SJCRH30 (cell line): ENCODE measurements around the gene LOXHD1. TPM values are rescaled to one million over a fixed set of nuclear protein-coding genes. Genes with fewer than 3 reads are reported as not detected.

Experiments used
- DNase-seq, 2 experiments: peaks; one replicate each; pipeline ENCODE4 v3.0.0-alpha.2; 2015 to 2020
- H3K27ac ChIP-seq: fragments of 250-450 bp; sonication (Bioruptor Pico); 2 replicates; pipeline ENCODE4 v1.5.1; 2020; ENCODE audit warnings: mild to moderate bottlenecking, moderate library complexity
- H3K27me3 ChIP-seq: fragments of 250-450 bp; sonication (Bioruptor Pico); 2 replicates; pipeline ENCODE4 v1.5.1; 2020; ENCODE audit warnings: mild to moderate bottlenecking, moderate library complexity
- H3K36me3 ChIP-seq: fragments of 250-450 bp; sonication (Bioruptor Pico); 2 replicates; pipeline ENCODE4 v1.5.1; 2020; ENCODE audit warnings: mild to moderate bottlenecking, moderate library complexity
- H3K4me1 ChIP-seq: fragments of 250-450 bp; sonication (Bioruptor Pico); 2 replicates; pipeline ENCODE4 v1.5.1; 2020; ENCODE audit warnings: mild to moderate bottlenecking, moderate library complexity
- H3K4me3 ChIP-seq: fragments of 250-450 bp; sonication (Bioruptor Pico); 2 replicates; pipeline ENCODE4 v1.5.1; 2020; ENCODE audit warnings: mild to moderate bottlenecking, moderate library complexity
- H3K9me3 ChIP-seq: fragments of 250-450 bp; sonication (Bioruptor Pico); replicated peaks from 2 replicates; pipeline ENCODE4 v1.5.1; 2020; ENCODE audit warnings: mild to moderate bottlenecking, moderate library complexity
- total RNA-seq: library from RNA; depleted of rRNA; stranded (reverse); fragments of >200 nt; shearing (Covaris generic); gene quantifications from 2 replicates; pipeline ENCODE4 v1.2.3, GENCODE V29; 2014

LOXHD1 gene
- total RNA-seq, 1 experiment from 2014 or later: not detected

- H3K9me3 ChIP-seq: no peaks in the 10 kb centered on the region
- no peaks in the 10 kb centered on the region for H3K4me1 ChIP-seq
- no peaks in the 10 kb centered on the region for H3K36me3 ChIP-seq
- DNase-seq: no peak
- H3K27me3 ChIP-seq: no peaks in the 10 kb centered on the region
- H3K4me3 ChIP-seq: no peak overlapping the region
- H3K27ac ChIP-seq: no peak overlapping the region
Measured at GRCh38 chr18:46445522-46446313, 211.3 kb downstream of the LOXHD1 start.

- DNase-seq: no peak
- no peak overlapping the region for H3K27ac ChIP-seq
Measured at GRCh38 chr18:46439037-46439436, 218.0 kb downstream of the LOXHD1 start.

DNA sequence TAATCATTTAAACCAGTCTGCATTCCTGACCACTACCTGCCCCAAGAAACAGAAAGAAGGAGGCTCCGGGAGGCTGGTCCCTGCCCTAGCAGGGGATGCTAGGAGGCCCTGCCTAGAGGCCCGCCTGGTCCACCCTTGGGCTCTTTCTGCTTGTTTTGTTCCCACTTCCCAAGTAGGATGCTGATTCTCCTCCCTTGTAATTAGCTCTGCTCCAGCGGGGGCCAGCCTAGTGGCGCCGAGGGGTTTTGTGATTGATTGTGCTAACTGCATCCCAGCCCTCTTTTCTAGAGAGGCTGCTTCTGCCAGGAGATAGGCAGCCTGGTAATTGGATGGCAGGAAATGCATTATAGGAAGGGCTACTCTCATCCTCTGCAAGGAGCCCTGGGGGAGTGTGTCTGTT lies 220.0 kb downstream of the LOXHD1 start:
- DNase-seq: no peak
- H3K36me3 ChIP-seq: no peaks in the 10 kb centered on the region
- H3K4me3 ChIP-seq: no peak overlapping the region
- H3K4me1 ChIP-seq: no peaks in the 10 kb centered on the region
- H3K9me3 ChIP-seq: no peaks in the 10 kb centered on the region
- H3K27ac ChIP-seq: no peak overlapping the region
- no peaks in the 10 kb centered on the region for H3K27me3 ChIP-seq

More at GRCh38 chr18:46439037-46439436, 218.0 kb downstream of the LOXHD1 start:
- Histone ChIP-seq H3K4me3 (no peak overlapping the region), H3K9me3 (no peaks in the 10 kb centered on the region), H3K36me3 (no peaks in the 10 kb centered on the region), H3K27me3 (no peaks in the 10 kb centered on the region), H3K4me1 (no peaks in the 10 kb centered on the region)

DNA sequence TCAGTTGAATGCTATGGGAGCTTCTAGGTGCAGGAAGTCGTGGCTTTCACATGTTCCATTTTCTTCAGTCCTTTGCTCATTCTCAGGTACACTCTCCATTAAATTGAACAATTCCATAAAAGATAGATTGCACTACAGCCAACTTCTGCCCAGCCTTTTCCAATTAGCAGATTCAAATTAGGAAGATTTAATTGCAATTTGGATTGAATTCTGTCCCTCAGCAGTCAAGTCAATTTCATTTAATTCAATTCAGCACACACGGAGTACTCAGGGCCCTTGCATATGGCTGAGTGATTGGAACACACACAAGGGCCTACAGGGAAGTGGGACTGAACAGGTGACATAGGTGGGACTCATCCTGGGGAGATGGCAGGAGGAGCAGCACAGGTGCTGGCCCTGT lies 220.4 kb downstream of the LOXHD1 start:
- no peak for DNase-seq
- no peak overlapping the region for H3K27ac ChIP-seq
- no peaks in the 10 kb centered on the region for H3K36me3 ChIP-seq
- H3K4me1 ChIP-seq: no peaks in the 10 kb centered on the region
- H3K27me3 ChIP-seq: no peaks in the 10 kb centered on the region
- H3K9me3 ChIP-seq: no peaks in the 10 kb centered on the region
- no peak overlapping the region for H3K4me3 ChIP-seq

- Histone ChIP-seq H3K27me3 (no peaks in the 10 kb centered on the region), H3K4me1 (no peaks in the 10 kb centered on the region), H3K4me3 (no peak overlapping the region), H3K9me3 (no peaks in the 10 kb centered on the region), H3K27ac (no peak overlapping the region), H3K36me3 (no peaks in the 10 kb centered on the region)
- no peak for DNase-seq
Measured at GRCh38 chr18:46435031-46435430, 222.0 kb downstream of the LOXHD1 start.

DNA sequence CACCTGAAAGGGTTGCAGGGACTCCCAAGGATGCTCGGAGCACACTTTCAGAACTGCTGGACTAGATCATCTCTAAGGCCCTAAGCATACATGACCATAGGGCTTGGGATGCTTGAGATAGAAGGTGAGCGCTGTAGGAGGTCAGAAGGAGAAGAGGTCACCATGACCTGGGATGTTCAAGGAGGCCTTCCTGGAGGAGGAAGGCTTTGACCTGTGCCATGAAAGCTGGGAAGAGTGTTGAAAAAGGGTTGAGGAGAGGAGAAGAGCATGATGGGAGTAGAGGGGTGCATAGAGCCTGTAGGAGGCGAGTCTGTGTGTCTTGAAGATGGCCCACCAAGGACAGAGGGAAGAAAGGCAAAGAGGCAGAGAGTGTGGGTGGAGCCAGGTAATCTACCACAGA lies 222.4 kb downstream of the LOXHD1 start:
- no peak for DNase-seq
- Histone ChIP-seq H3K27ac (no peak overlapping the region), H3K36me3 (no peaks in the 10 kb centered on the region), H3K4me3 (no peak overlapping the region), H3K9me3 (no peaks in the 10 kb centered on the region), H3K27me3 (no peaks in the 10 kb centered on the region), H3K4me1 (no peaks in the 10 kb centered on the region)

DNA sequence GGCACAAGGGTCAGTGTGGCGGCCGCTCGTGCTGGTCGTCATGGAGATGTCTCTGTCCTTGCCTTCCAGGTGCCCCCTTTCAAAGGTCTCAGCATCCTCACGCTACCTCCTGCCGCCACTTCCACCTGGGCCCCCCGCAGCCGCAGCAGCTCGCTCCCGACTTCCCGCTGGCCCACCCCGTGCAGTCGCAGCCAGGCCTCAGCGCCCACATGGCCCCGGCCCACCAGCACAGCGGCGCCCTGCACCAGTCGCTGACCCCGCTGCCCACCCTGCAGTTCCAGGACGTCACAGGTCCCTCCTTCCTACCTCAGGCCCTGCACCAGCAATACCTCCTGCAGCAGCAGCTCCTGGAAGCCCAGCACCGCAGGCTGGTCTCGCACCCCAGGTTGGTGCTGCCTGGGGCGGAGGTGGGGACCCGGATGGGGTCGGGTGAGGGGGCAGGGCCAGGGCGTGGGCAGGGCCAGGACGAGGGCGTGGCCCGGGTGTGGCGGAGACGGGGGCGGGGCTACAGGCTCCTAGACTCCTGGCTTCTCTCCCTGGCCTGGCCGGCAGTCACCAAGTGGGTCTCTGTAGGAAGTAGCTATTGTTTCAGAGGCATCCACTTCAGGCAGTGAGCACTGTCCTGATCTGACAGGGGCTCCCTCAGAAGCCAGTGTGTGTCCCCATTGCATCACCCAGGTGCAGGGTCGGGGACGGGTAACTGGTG lies 223.7 kb downstream of the LOXHD1 start:
- Histone ChIP-seq H3K4me3 (no peak overlapping the region), H3K27ac (no peak overlapping the region), H3K27me3 (no peaks in the 10 kb centered on the region), H3K36me3 (no peaks in the 10 kb centered on the region), H3K4me1 (no peaks in the 10 kb centered on the region), H3K9me3 (no peaks in the 10 kb centered on the region)
- no peak for DNase-seq

- Histone ChIP-seq H3K9me3 (no peaks in the 10 kb centered on the region), H3K27me3 (no peaks in the 10 kb centered on the region), H3K36me3 (no peaks in the 10 kb centered on the region), H3K27ac (no peak overlapping the region), H3K4me3 (no peak overlapping the region), H3K4me1 (no peaks in the 10 kb centered on the region)
- no peak for DNase-seq
Measured at GRCh38 chr18:46431522-46432171, 225.4 kb downstream of the LOXHD1 start.

GRCh38 chr18:46429649-46430224 lies 227.3 kb downstream of the LOXHD1 start:
- Histone ChIP-seq H3K4me1 (peaks cover 4% of the 10 kb centered on the region; the same call in 1 of the 2 replicates), H3K27me3 (no peaks in the 10 kb centered on the region), H3K27ac (no peak overlapping the region), H3K9me3 (no peaks in the 10 kb centered on the region), H3K36me3 (no peaks in the 10 kb centered on the region), H3K4me3 (no peak overlapping the region)
- DNase-seq: no peak

DNA sequence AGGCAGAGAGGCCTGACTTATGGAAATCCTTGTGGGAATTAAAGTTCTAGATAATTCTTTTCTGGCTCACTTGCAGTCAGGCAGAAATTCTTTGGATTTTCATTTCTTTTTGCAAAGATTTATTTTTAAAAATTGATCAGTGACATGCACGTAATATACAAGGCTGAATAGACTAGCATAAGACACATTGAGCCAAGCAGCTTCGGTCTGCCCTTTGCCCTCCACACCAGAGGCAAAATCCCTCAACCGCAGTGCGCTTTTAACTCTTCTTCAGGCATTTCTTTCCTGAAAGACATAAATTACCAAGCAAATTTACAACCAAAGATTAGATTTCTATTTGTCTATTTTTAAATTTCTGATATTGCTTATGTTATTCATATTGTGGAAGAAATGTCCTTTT lies 227.9 kb downstream of the LOXHD1 start:
- Histone ChIP-seq H3K4me1 (peaks cover 8% of the 10 kb centered on the region; the same call in 1 of the 2 replicates), H3K27me3 (no peaks in the 10 kb centered on the region), H3K9me3 (no peaks in the 10 kb centered on the region), H3K36me3 (no peaks in the 10 kb centered on the region), H3K4me3 (no peak overlapping the region), H3K27ac (no peak overlapping the region)
- no peak for DNase-seq

DNA sequence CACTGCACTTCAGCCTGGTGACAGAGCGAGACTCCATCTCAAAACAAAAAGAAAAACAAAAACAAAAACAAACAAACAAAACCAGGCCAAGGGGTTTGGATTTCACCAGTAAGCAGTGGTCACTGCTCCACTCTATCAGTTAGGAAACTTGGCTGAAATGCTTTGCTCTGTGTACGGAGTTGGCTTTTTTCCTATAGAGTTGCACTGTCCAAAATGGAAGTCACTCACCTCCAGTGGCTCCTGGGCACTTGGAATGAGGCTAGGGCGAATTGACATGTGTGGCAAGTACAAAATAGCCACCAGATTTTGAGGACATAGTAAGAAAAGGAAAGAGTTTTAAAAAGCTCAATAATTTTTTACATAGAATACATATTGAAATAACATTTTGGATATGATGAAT lies 228.7 kb downstream of the LOXHD1 start:
- Histone ChIP-seq H3K36me3 (no peaks in the 10 kb centered on the region), H3K27ac (no peak overlapping the region), H3K4me3 (no peak overlapping the region), H3K9me3 (no peaks in the 10 kb centered on the region), H3K27me3 (no peaks in the 10 kb centered on the region), H3K4me1 (peaks cover 8% of the 10 kb centered on the region; the same call in 1 of the 2 replicates)
- no peak for DNase-seq

DNA sequence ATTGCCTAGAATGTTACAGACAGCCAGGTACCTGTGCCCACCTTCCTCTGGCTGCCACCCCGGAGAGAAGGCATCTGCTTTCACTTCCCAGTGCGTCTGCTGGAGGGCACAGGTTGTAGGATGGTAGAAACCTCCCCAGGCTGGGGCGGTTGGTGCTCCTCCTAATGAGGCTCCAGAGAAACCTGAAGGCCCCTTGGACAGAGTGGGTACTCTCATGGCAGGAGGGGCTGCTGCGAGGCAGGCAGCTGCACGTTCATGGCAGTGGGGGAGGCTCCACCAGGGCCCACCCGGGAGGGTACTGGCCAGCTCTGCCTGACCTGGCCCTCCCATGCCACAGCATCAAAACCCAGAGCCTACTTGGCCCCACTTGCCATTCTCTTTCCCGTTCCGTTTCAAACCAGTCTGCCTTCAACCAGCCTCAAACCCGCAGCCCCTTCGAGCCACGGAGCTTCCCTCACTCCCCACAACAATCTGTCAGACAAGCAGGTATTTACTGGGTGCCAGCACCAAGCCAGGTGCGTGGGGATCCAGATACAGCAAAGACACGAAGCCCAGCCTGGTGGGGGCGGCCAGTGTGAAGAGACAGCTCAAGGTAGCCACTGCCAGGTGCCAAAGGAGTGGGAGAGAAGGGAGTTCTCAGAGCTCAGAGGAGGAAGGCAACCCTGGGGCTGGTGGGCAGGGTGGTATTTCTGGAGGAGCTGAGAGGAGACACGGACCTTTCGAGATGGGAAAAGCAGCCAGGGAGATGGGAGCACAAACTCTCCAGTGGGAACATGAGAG lies 229.6 kb downstream of the LOXHD1 start:
- no peak for DNase-seq
- Histone ChIP-seq H3K36me3 (no peaks in the 10 kb centered on the region), H3K27me3 (no peaks in the 10 kb centered on the region), H3K9me3 (no peaks in the 10 kb centered on the region), H3K4me3 (no peak overlapping the region), H3K4me1 (peaks cover 8% of the 10 kb centered on the region; the same call in 1 of the 2 replicates), H3K27ac (no peak overlapping the region)
